Osteoblast (primary cell): ENCODE measurements around the gene NARF. TPM values are rescaled to one million over a fixed set of nuclear protein-coding genes. Genes with fewer than 3 reads are reported as not detected.

Experiments used
- small RNA-seq: library from RNA; depleted of rRNA; stranded (forward); fragments of <200 nt; gene quantifications from one replicate; pipeline ENCODE3, GENCODE V24; 2012
- total RNA-seq: library from RNA; depleted of rRNA; stranded (reverse); fragments of >200 nt; gene quantifications from 2 replicates; pipeline ENCODE4 v1.2.3, GENCODE V29; 2012

The NARF gene
- total RNA-seq, 1 donor, result 34.4 TPM

Small RNA genes within 50 kb of the gene (small RNA-seq; reads per million reads assigned to genes)
- not detected for gene RF00019

Other genes with a start within 250 kb of the NARF start
- 21.0 and 25.9 TPM in 2 replicates for gene CCDC57, start 245.9 kb upstream of the NARF start, total RNA-seq
- gene SLC16A3, start 229.7 kb upstream of the NARF start, total RNA-seq, result 129 and 222 TPM in 2 replicates
- gene CSNK1D, start 185.0 kb upstream of the NARF start, total RNA-seq, result 45.4 and 50.3 TPM in 2 replicates
- not detected in 2 replicates for gene CD7, start 141.1 kb upstream of the NARF start, total RNA-seq
- 5.8 and 11.5 TPM in 2 replicates for gene SECTM1, start 125.0 kb upstream of the NARF start, total RNA-seq
- gene TEX19, start 99.5 kb upstream of the NARF start, total RNA-seq, result under 0.01 and 0.29 TPM in 2 replicates
- not detected in 2 replicates for gene UTS2R, start 87.0 kb upstream of the NARF start, total RNA-seq
- gene HEXD, start 40.4 kb upstream of the NARF start, total RNA-seq, result 13.0 and 20.3 TPM in 2 replicates
- 25.3 and 27.4 TPM in 2 replicates for gene OGFOD3, start 40.2 kb upstream of the NARF start, total RNA-seq
- 72.4 and 75.1 TPM in 2 replicates for gene CYBC1, start 8.0 kb upstream of the NARF start, total RNA-seq
- gene FOXK2, start 61.0 kb downstream of the NARF start, total RNA-seq, result 26.8 and 29.3 TPM in 2 replicates
- gene WDR45B, start 189.7 kb downstream of the NARF start, total RNA-seq, result 66.2 and 66.3 TPM in 2 replicates
- 8.3 and 9.1 TPM in 2 replicates for gene RAB40B, start 240.0 kb downstream of the NARF start, total RNA-seq